Keratinocyte (primary cell): Measurements from ENCODE around the gene CTNNA2. TPM values are rescaled to one million over a fixed set of nuclear protein-coding genes. Genes with fewer than 3 reads are reported as not detected.

ENCODE experiments used
- DNase-seq: peaks from one replicate; pipeline ENCODE4 v3.0.0-alpha.2; 2011; ENCODE audit warnings: low read depth, missing footprints, low spot score
- FAIRE-seq: peaks from 2 replicates; lab custom pipeline; 2011; peaks lifted over from hg19 to GRCh38; lab: Jason Lieb, UNC
- H2AFZ ChIP-seq: 2 replicates; pipeline ENCODE4 v1.6.0; 2012; ENCODE audit warnings: low read length, control low read depth, inconsistent platforms; ENCODE audit not compliant: control insufficient read depth
- H3K27ac ChIP-seq: 2 replicates; pipeline ENCODE4 v1.5.1; 2011; ENCODE audit warnings: low read length; ENCODE audit not compliant: control insufficient read depth, insufficient read depth
- H3K27me3 ChIP-seq: 3 replicates; pipeline ENCODE4 v1.6.0; 2011; ENCODE audit warnings: low read length; ENCODE audit not compliant: control insufficient read depth, insufficient read depth; ENCODE audit errors: extremely low read depth
- H3K36me3 ChIP-seq, 2 experiments: 2 replicates in 1 of 2; 3 replicates in 1 of 2; pipeline ENCODE4 v1.5.1; 2011; ENCODE audit warnings: low read length in 2 of 2, mild to moderate bottlenecking in 1 of 2; ENCODE audit not compliant: control insufficient read depth in 2 of 2, insufficient read depth in 2 of 2; ENCODE audit errors: extremely low read depth in 1 of 2
- H3K4me1 ChIP-seq: 3 replicates; pipeline ENCODE4 v1.5.1; 2011; ENCODE audit warnings: low read length; ENCODE audit not compliant: control insufficient read depth, insufficient read depth; ENCODE audit errors: extremely low read depth
- H3K4me2 ChIP-seq: 3 replicates; pipeline ENCODE4 v1.6.0; 2011; ENCODE audit warnings: low read depth, low read length; ENCODE audit not compliant: control insufficient read depth, insufficient read depth; ENCODE audit errors: extremely low read depth
- H3K4me3 ChIP-seq, 3 experiments: fragments of 200-600 bp in 1 of 3; sonication (generic) in 1 of 3; 2 replicates in 2 of 3; 3 replicates in 1 of 3; pipeline ENCODE4 v1.5.1; 2011 to 2016; ENCODE audit warnings: low read length in 3 of 3, mild to moderate bottlenecking in 3 of 3, control low read depth in 2 of 3, inconsistent platforms in 1 of 3, low read depth in 1 of 3, mixed read lengths in 1 of 3, mixed run types in 1 of 3, moderate library complexity in 1 of 3; ENCODE audit not compliant: control insufficient read depth in 2 of 3, insufficient read depth in 2 of 3; ENCODE audit errors: extremely low read depth in 1 of 3
- H3K79me2 ChIP-seq: 2 replicates; pipeline ENCODE4 v1.6.0; 2012; ENCODE audit warnings: low read length; ENCODE audit not compliant: control insufficient read depth, insufficient read depth
- H3K9ac ChIP-seq: 3 replicates; pipeline ENCODE4 v1.6.0; 2011; ENCODE audit warnings: low read length; ENCODE audit not compliant: control insufficient read depth, insufficient read depth; ENCODE audit errors: extremely low read depth
- H3K9me1 ChIP-seq: 3 replicates; pipeline ENCODE4 v1.6.0; 2011; ENCODE audit warnings: low read length; ENCODE audit not compliant: control insufficient read depth, insufficient read depth; ENCODE audit errors: extremely low read depth
- H3K9me3 ChIP-seq: 2 replicates; pipeline ENCODE4 v1.5.1; 2012; ENCODE audit warnings: low read depth, low read length; ENCODE audit not compliant: control insufficient read depth
- H4K20me1 ChIP-seq: 3 replicates; pipeline ENCODE4 v1.6.0; 2011; ENCODE audit warnings: low read length; ENCODE audit not compliant: control insufficient read depth, insufficient read depth; ENCODE audit errors: extremely low read depth
- CTCF ChIP-seq, 3 experiments: IDR thresholded peaks in 1 of 3; conservative IDR thresholded peaks in 1 of 3; optimal IDR thresholded peaks in 1 of 3; 2 replicates in 2 of 3; 3 replicates in 1 of 3; pipeline versions ENCODE3 to v1.5.1; 2011; ENCODE audit warnings: low read length in 3 of 3, mild to moderate bottlenecking in 3 of 3, moderate library complexity in 2 of 3, control low read depth in 1 of 3, inconsistent platforms in 1 of 3; ENCODE audit not compliant: insufficient read depth in 2 of 3; ENCODE audit errors: extremely low read depth in 1 of 3
- EZH2 ChIP-seq: IDR thresholded peaks from one replicate; pipeline ENCODE4 v1.6.1; 2012; ENCODE audit warnings: inconsistent platforms, mild to moderate bottlenecking, low read length, moderate library complexity
- dilution Hi-C: fragments of 300-500 bp; cut with MboI; formaldehyde crosslinking; loops from one replicate; pipeline ENCODE4 v1.7.0; 2020; ENCODE audit warnings: low sequenced_read_pairs; ENCODE audit not compliant: extremely low pct_ligation_motif_present
- polyA plus RNA-seq, 5 experiments: library from polyadenylated mRNA; depleted of rRNA in 3 of 5; stranded (reverse) in 3 of 5; stranded (forward) in 1 of 5; unstranded in 1 of 5; fragments of >200 nt; gene quantifications; 1 replicate in 1 of 5; 2 replicates in 3 of 5; 3 replicates in 1 of 5; pipeline versions ENCODE4 v1.2.1 to v1.2.3, GENCODE V29; 2011 to 2012; ENCODE audit warnings: missing spikeins in 2 of 5, low read depth in 1 of 5, low replicate concordance in 1 of 5

CTNNA2 gene
- polyA plus RNA-seq, 1 donor (not counting 4 experiments of a cell fraction or from before 2014, with no cell fraction given): not detected

GRCh38 chr2:80168037-80168436 lies 655.2 kb downstream of the CTNNA2 start:
- Histone ChIP-seq H3K27me3 (no peaks in the 10 kb centered on the region), H3K27ac (no peak overlapping the region), H3K9me1 (no peaks in the 10 kb centered on the region), H3K9me3 (no peaks in the 10 kb centered on the region), H3K9ac (no peak overlapping the region), H3K4me3 (no peak overlapping the region), H3K36me3 (no peaks in the 10 kb centered on the region), H4K20me1 (no peaks in the 10 kb centered on the region), H2AFZ (no peak overlapping the region), H3K4me2 (no peak overlapping the region), H3K79me2 (no peaks in the 10 kb centered on the region), H3K4me1 (no peaks in the 10 kb centered on the region)
- FAIRE-seq (no peak), DNase-seq (no peak)
- TF ChIP-seq EZH2: no peak
- no peak for TF ChIP-seq CTCF (optimal IDR thresholded peaks at IDR 0.05 in 1 of 3, IDR thresholded peaks at IDR 0.05 in 1 of 3, conservative IDR thresholded peaks at IDR 0.05 in 1 of 3; ENCODE audit: extremely low read depth in 1 of 3, insufficient read depth in 2 of 3, low read length in 3 of 3)
- dilution Hi-C loops: no loop called here

GRCh38 chr2:80168801-80169200 lies 656.0 kb downstream of the CTNNA2 start:
- Histone ChIP-seq H3K9me1 (no peaks in the 10 kb centered on the region), H4K20me1 (no peaks in the 10 kb centered on the region), H3K36me3 (no peaks in the 10 kb centered on the region), H3K27ac (no peak overlapping the region), H3K79me2 (no peaks in the 10 kb centered on the region), H3K27me3 (no peaks in the 10 kb centered on the region), H3K9me3 (no peaks in the 10 kb centered on the region), H2AFZ (no peak overlapping the region), H3K4me2 (no peak overlapping the region), H3K4me1 (no peaks in the 10 kb centered on the region), H3K4me3 (no peak overlapping the region), H3K9ac (no peak overlapping the region)
- FAIRE-seq (no peak), DNase-seq (no peak)
- dilution Hi-C loops: no loop called here
- TF ChIP-seq CTCF (optimal IDR thresholded peaks at IDR 0.05 in 1 of 3, IDR thresholded peaks at IDR 0.05 in 1 of 3, conservative IDR thresholded peaks at IDR 0.05 in 1 of 3; ENCODE audit: extremely low read depth in 1 of 3, insufficient read depth in 2 of 3, low read length in 3 of 3): no peak
- TF ChIP-seq EZH2: no peak
